HL-60 (cell line): ENCODE measurements around the gene CPVL.

Experiments
- GABPA ChIP-seq: IDR thresholded peaks from 2 replicates; pipeline ENCODE4 v1.6.1; 2012; ENCODE audit warnings: low read depth
- POLR2AphosphoS5 ChIP-seq: IDR thresholded peaks from 2 replicates; pipeline ENCODE4 v1.6.1; 2012; ENCODE audit warnings: low read depth
- TF ChIP-seq, protein P1 (sequence below): IDR thresholded peaks from one replicate; pipeline ENCODE4 v1.5.1; 2011; ENCODE audit warnings: low read length, control low read depth, inconsistent platforms; ENCODE audit not compliant: insufficient read depth

DNA sequence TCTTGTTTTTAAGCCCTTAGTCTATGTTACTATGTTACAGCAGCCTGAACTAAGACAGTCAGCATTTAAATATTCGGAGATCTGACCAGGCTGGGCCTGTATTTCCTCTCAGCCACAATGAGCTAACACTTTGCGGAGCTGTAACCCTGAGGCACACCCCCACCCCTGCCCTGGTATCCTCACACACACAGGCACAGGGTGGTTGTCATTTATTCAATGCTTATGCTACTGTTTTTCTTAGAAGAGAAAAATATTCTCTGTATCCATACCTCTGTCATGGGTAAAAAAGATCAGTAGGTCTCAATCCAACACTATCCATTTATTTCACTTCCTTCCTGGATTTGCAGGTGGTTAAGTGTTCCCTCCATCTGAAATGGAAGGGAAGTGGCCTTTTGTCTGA, 107.9 kb downstream of the CPVL start:
- TF ChIP-seq, protein P1, sequence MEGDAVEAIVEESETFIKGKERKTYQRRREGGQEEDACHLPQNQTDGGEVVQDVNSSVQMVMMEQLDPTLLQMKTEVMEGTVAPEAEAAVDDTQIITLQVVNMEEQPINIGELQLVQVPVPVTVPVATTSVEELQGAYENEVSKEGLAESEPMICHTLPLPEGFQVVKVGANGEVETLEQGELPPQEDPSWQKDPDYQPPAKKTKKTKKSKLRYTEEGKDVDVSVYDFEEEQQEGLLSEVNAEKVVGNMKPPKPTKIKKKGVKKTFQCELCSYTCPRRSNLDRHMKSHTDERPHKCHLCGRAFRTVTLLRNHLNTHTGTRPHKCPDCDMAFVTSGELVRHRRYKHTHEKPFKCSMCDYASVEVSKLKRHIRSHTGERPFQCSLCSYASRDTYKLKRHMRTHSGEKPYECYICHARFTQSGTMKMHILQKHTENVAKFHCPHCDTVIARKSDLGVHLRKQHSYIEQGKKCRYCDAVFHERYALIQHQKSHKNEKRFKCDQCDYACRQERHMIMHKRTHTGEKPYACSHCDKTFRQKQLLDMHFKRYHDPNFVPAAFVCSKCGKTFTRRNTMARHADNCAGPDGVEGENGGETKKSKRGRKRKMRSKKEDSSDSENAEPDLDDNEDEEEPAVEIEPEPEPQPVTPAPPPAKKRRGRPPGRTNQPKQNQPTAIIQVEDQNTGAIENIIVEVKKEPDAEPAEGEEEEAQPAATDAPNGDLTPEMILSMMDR = no peak
- TF ChIP-seq POLR2AphosphoS5 (no peak), GABPA (no peak)
